ENCODE measurements around the gene CARMIL1.

Gene CARMIL1

GRCh38 chr6:25387483-25387882, 108.3 kb downstream of the CARMIL1 start (continued):
- TF ChIP-seq ZNF112 (tag by site-specific recombination; IDR thresholded peaks at IDR 0.05) (no peak), GLIS1 (tag by site-specific recombination; IDR thresholded peaks at IDR 0.05) (no peak)

DNA sequence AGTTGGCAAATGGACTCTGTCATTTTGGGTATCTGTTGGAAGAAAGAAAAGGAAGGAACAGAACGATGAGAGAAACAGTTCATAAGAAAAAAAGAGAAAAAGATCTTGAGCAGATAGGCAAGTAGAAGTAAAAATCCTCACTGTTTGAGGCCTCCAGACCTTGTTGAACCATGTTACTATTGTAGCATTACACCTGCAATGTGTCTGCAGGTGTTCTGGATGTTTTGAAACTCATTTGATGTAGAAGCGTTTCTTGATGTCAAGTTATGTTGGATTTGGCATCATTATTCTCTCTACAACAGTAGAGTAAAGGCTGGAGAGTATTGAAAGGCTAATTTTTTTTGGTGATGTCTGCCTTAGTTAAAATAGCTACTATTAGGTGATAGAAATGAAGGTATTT, 108.7 kb downstream of the CARMIL1 start:
- ChIA-PET CTCF (interaction anchor here (0.6 to 1.0 kb wide), 3 partner anchors 12 to 122 kb away, joined by 3 to 6 read pairs (median 3); no protein-coding TSS in a partner anchor), POLR2A (no interaction called here)
- Histone ChIP-seq H3K27ac (ENCODE audit: extremely low read depth, low read depth, low read length) (no peak overlapping the region), H3K4me3 (ENCODE audit: low read depth, low read length) (no peak overlapping the region), H3K9me3 (ENCODE audit: control insufficient read depth, insufficient read depth, low read depth, low read length) (no peaks in the 10 kb centered on the region), H3K4me1 (ENCODE audit: control insufficient read depth, insufficient read depth, low read length) (no peaks in the 10 kb centered on the region), H3K36me3 (ENCODE audit: control insufficient read depth in 2 of 2, insufficient read depth in 1 of 2, low read length in 2 of 2) (no peaks in the 10 kb centered on the region)
- no peak for TF ChIP-seq ZNF324 (tag by site-specific recombination; IDR thresholded peaks at IDR 0.05)
- TF ChIP-seq SCRT1 (tag by site-specific recombination; IDR thresholded peaks at IDR 0.05; ENCODE audit: borderline replicate concordance) = no peak
- no peak for TF ChIP-seq CTCF (tag by site-specific recombination; IDR thresholded peaks at IDR 0.05)
- TF ChIP-seq KLF9 (tag by site-specific recombination; IDR thresholded peaks at IDR 0.05; ENCODE audit: low read depth) = no peak
- no peak for TF ChIP-seq ZNF426 (tag by site-specific recombination; IDR thresholded peaks at IDR 0.05)
- no peak for TF ChIP-seq ZEB2 (tag by site-specific recombination; IDR thresholded peaks at IDR 0.05)
- TF ChIP-seq, protein P1, sequence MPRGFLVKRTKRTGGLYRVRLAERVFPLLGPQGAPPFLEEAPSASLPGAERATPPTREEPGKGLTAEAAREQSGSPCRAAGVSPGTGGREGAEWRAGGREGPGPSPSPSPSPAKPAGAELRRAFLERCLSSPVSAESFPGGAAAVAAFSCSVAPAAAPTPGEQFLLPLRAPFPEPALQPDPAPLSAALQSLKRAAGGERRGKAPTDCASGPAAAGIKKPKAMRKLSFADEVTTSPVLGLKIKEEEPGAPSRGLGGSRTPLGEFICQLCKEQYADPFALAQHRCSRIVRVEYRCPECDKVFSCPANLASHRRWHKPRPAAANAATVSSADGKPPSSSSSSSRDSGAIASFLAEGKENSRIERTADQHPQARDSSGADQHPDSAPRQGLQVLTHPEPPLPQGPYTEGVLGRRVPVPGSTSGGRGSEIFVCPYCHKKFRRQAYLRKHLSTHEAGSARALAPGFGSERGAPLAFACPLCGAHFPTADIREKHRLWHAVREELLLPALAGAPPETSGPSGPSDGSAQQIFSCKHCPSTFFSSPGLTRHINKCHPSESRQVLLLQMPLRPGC (tag by site-specific recombination; IDR thresholded peaks at IDR 0.05) = no peak
- TF ChIP-seq ZFP41 (tag by site-specific recombination; IDR thresholded peaks at IDR 0.05; ENCODE audit: borderline replicate concordance) = no peak
- TF ChIP-seq ATF2 (tag by site-specific recombination; IDR thresholded peaks at IDR 0.05; ENCODE audit: low read depth) = no peak
- TF ChIP-seq ZNF292 (tag by site-specific recombination; IDR thresholded peaks at IDR 0.05; ENCODE audit: borderline replicate concordance, low read depth) = no peak
- no peak for TF ChIP-seq ZBTB20 (tag by site-specific recombination; IDR thresholded peaks at IDR 0.05)
- TF ChIP-seq ZBTB44 (tag by site-specific recombination; IDR thresholded peaks at IDR 0.05) = no peak
- no peak for TF ChIP-seq ZNF768 (tag by site-specific recombination; IDR thresholded peaks at IDR 0.05)
- TF ChIP-seq ZNF18 (tag by site-specific recombination; IDR thresholded peaks at IDR 0.05) = no peak
- no peak for TF ChIP-seq TRIM28 (IDR thresholded peaks at IDR 0.05; ENCODE audit: borderline replicate concordance, low read length)
- TF ChIP-seq ZNF416 (tag by site-specific recombination; IDR thresholded peaks at IDR 0.05) = no peak
- no peak for TF ChIP-seq ZNF610 (tag by site-specific recombination; IDR thresholded peaks at IDR 0.05; ENCODE audit: borderline replicate concordance)
